ENCODE results near the gene SH2D3C. TPM values are rescaled to one million over a fixed set of nuclear protein-coding genes. Genes with fewer than 3 reads are reported as not detected.
A peak's percentile ranks its signal among the peaks of the same experiment; 100 is the strongest.

The SH2D3C gene
- total RNA-seq, 1 experiment from 2014 or later = not detected

DNA sequence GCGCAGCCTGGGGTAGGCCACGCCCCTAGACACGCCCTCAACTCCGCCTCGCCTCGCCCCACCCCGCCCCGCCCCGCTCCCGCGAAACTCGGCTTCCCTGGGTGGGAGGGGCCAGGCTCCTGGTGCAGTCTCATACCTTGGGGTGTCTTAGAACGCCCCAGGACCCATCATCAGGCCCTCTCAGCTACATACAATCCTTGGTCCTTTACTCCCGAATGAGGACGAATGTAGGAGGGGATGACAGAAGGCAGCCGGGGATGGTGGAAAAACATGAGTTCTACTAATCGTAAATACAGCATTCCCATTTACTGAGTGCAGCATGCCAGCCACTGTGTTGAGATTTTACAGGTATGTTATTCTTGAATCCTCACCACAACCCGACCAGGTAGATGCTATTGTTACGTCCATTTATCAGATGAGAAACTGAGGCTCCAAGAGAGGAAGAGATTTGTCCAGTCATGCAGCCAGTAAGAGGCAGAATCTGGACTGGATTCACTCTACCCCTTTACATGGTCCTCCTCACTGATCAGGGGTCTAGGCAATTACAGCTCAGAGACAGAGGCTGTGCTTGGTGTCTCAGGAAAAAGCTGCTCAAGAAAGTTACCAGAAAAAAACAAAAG lies 6.8 kb downstream of the SH2D3C start:
- peaks cover 7% of the 10 kb centered on the region for H3K4me1 ChIP-seq (replicated peaks)
- no peaks in the 10 kb centered on the region for H3K9me3 ChIP-seq (replicated peaks)
- no peaks in the 10 kb centered on the region for H3K36me3 ChIP-seq
- no peaks in the 10 kb centered on the region for H3K27me3 ChIP-seq (replicated peaks)
- no peak for DNase-seq (ENCODE audit: low read depth in 1 of 2, low spot score in 2 of 2)
- H3K4me3 ChIP-seq = peak overlapping the region; percentile 29
- H3K27ac ChIP-seq = no peak overlapping the region

DNA sequence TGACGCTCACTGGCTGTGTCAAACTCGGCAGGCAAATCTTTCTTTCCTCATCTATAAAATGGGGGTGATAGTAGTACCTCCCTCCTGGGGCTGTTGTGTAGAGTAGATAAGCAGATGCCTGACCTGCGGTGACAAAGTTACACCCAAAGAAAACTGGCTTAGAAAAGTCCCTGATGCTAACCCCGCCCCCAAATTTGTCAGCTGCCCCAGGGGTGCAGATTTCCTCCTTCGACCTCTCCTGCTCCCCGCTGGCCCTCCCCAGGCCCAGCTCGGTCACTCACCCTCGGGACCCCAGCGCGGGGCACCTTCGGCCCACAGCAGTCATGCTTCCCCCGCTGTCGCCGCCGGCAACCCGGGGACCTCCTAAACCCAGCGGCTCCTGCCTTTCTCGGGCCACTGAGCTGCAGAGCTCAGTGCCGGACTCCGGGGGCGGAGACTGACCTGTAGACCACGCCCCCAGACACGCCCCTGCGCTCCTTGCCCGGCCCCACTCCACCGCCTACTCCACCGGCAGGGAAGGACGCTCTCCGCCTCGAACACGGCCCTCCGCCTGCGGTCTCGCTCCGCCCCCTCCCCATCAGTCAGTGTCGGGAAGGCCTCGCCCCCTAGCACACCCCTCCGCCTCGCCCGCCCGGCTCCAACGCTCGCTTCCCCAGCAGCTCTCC lies 7.4 kb downstream of the SH2D3C start:
- no peaks in the 10 kb centered on the region for H3K9me3 ChIP-seq (replicated peaks)
- H3K4me3 ChIP-seq = peak overlapping the region; percentile 29
- H3K36me3 ChIP-seq = no peaks in the 10 kb centered on the region
- no peak overlapping the region for H3K27ac ChIP-seq
- H3K27me3 ChIP-seq (replicated peaks) = no peaks in the 10 kb centered on the region
- DNase-seq (ENCODE audit: low read depth in 1 of 2, low spot score in 2 of 2) = peak; percentile 91 to 98
- H3K4me1 ChIP-seq (replicated peaks) = peaks cover 7% of the 10 kb centered on the region

- Histone ChIP-seq H3K4me3 (no peak overlapping the region), H3K4me1 (replicated peaks) (peaks cover 7% of the 10 kb centered on the region), H3K9me3 (replicated peaks) (no peaks in the 10 kb centered on the region), H3K36me3 (no peaks in the 10 kb centered on the region), H3K27me3 (replicated peaks) (no peaks in the 10 kb centered on the region), H3K27ac (no peak overlapping the region)
- DNase-seq (ENCODE audit: low read depth in 1 of 2, low spot score in 2 of 2) = no peak
Observed at GRCh38 chr9:127770583-127770904, 7.9 kb downstream of the SH2D3C start.

DNA sequence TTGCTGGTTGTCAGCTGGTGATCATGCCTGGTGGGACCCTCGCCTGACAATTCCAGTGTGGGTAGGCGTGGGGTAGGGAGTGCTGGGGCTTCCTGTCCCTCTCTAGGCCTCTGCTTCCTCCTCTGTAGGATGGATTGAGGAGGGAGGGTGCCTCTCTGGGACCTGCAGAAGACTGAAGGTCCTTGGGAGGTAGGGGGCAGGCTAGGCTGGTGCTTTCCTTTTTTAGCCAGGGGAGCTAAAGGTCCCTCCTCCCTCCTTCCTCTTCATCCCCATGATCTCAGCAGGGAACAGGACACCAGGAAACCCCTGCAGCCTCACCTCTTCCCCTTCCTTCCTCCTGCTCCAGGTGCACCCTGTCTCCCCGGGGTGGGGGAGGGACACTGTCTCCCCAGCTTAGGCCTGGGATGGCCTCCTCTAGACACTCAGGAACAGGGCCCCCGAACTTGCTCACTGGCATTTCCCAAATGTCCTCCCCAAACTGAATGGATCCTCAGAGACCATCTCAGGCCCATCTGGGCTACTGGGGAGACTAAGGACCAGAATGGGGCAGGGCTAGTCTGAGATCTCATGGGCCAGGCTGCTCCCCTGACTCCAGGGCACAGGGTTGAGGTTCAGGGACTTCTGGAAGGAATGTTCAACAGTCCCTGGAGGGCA lies 8.4 kb downstream of the SH2D3C start:
- Histone ChIP-seq H3K27me3 (replicated peaks) (no peaks in the 10 kb centered on the region), H3K4me1 (replicated peaks) (peaks cover 7% of the 10 kb centered on the region), H3K9me3 (replicated peaks) (no peaks in the 10 kb centered on the region), H3K36me3 (no peaks in the 10 kb centered on the region), H3K4me3 (no peak overlapping the region), H3K27ac (no peak overlapping the region)
- DNase-seq (ENCODE audit: low read depth in 1 of 2, low spot score in 2 of 2) = no peak

- no peak overlapping the region for H3K4me3 ChIP-seq
- no peaks in the 10 kb centered on the region for H3K36me3 ChIP-seq
- no peak overlapping the region for H3K27ac ChIP-seq
- H3K4me1 ChIP-seq (replicated peaks) = peaks cover 7% of the 10 kb centered on the region
- H3K27me3 ChIP-seq (replicated peaks) = no peaks in the 10 kb centered on the region
- DNase-seq (ENCODE audit: low read depth in 1 of 2, low spot score in 2 of 2) = no peak
- no peaks in the 10 kb centered on the region for H3K9me3 ChIP-seq (replicated peaks)
Observed at GRCh38 chr9:127769101-127769500, 9.4 kb downstream of the SH2D3C start.

- DNase-seq (ENCODE audit: low read depth in 1 of 2, low spot score in 2 of 2) = no peak
- Histone ChIP-seq H3K27ac (no peak overlapping the region), H3K36me3 (no peaks in the 10 kb centered on the region), H3K9me3 (replicated peaks) (no peaks in the 10 kb centered on the region), H3K27me3 (replicated peaks) (no peaks in the 10 kb centered on the region), H3K4me3 (no peak overlapping the region), H3K4me1 (replicated peaks) (peaks cover 7% of the 10 kb centered on the region)
Observed at GRCh38 chr9:127768698-127769097, 9.8 kb downstream of the SH2D3C start.

DNA sequence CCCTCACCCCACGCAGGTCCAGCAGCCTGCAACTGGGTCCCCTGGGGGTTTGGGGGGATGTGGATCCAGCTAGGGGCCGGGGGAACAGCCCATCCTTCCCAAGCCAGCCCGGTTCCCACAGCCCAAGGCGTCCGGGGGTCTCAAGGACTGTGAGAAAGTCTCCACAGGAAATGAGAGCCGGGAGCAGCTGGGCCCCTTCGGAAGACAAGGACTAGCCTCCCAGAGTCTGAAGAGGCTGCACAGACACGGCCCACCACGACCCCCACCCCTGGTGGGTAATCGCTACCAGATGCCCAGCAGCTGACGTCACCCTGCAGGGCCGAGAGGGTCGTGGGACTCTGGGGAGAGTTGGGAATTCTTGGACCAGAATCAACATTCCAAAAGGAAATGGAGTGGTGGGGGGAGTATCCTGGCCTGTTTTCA lies 10.5 kb downstream of the SH2D3C start:
- no peaks in the 10 kb centered on the region for H3K27me3 ChIP-seq (replicated peaks)
- H3K4me3 ChIP-seq = no peak overlapping the region
- peaks cover 7% of the 10 kb centered on the region for H3K4me1 ChIP-seq (replicated peaks)
- H3K27ac ChIP-seq = no peak overlapping the region
- H3K36me3 ChIP-seq = no peaks in the 10 kb centered on the region
- DNase-seq (ENCODE audit: low read depth in 1 of 2, low spot score in 2 of 2) = no peak
- H3K9me3 ChIP-seq (replicated peaks) = no peaks in the 10 kb centered on the region

DNA sequence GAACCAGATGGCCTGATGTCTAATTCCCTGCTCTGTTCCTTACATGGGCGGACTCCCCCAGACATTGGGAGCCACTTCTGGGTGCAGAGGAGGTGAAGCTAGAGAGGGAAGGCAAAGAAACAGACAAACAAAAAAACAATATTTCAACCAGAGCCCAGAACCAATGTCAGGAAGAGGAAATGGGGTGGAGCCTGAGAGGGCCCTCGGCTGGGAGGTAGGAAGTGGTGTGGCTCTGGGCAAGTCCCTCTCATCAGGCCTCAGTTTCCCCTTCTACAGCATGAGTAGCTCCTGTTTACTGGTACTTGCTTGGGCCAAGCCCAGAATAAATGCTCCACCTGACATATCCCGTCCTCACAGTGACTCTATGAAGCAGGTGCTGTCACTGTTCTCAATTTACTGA lies 11.1 kb downstream of the SH2D3C start:
- peaks cover 7% of the 10 kb centered on the region for H3K4me1 ChIP-seq (replicated peaks)
- no peak overlapping the region for H3K4me3 ChIP-seq
- no peak overlapping the region for H3K27ac ChIP-seq
- H3K27me3 ChIP-seq (replicated peaks) = no peaks in the 10 kb centered on the region
- H3K36me3 ChIP-seq = no peaks in the 10 kb centered on the region
- no peak for DNase-seq (ENCODE audit: low read depth in 1 of 2, low spot score in 2 of 2)
- H3K9me3 ChIP-seq (replicated peaks) = no peaks in the 10 kb centered on the region

- Histone ChIP-seq H3K4me1 (replicated peaks) (no peaks in the 10 kb centered on the region), H3K36me3 (no peaks in the 10 kb centered on the region), H3K27me3 (replicated peaks) (no peaks in the 10 kb centered on the region), H3K9me3 (replicated peaks) (no peaks in the 10 kb centered on the region), H3K27ac (no peak overlapping the region), H3K4me3 (no peak overlapping the region)
- DNase-seq (ENCODE audit: low read depth in 1 of 2, low spot score in 2 of 2) = no peak
Observed at GRCh38 chr9:127765418-127765817, 13.0 kb downstream of the SH2D3C start.

- Histone ChIP-seq H3K9me3 (replicated peaks) (no peaks in the 10 kb centered on the region), H3K27ac (no peak overlapping the region), H3K36me3 (no peaks in the 10 kb centered on the region), H3K4me3 (no peak overlapping the region), H3K4me1 (replicated peaks) (no peaks in the 10 kb centered on the region), H3K27me3 (replicated peaks) (no peaks in the 10 kb centered on the region)
- DNase-seq (ENCODE audit: low read depth in 1 of 2, low spot score in 2 of 2) = no peak
Observed at GRCh38 chr9:127763918-127764384, 14.5 kb downstream of the SH2D3C start.

GRCh38 chr9:127762111-127762676 lies 16.3 kb downstream of the SH2D3C start:
- no peak overlapping the region for H3K27ac ChIP-seq
- no peaks in the 10 kb centered on the region for H3K27me3 ChIP-seq (replicated peaks)
- no peaks in the 10 kb centered on the region for H3K9me3 ChIP-seq (replicated peaks)
- no peaks in the 10 kb centered on the region for H3K36me3 ChIP-seq
- H3K4me3 ChIP-seq = no peak overlapping the region
- no peaks in the 10 kb centered on the region for H3K4me1 ChIP-seq (replicated peaks)
- no peak for DNase-seq (ENCODE audit: low read depth in 1 of 2, low spot score in 2 of 2)

DNA sequence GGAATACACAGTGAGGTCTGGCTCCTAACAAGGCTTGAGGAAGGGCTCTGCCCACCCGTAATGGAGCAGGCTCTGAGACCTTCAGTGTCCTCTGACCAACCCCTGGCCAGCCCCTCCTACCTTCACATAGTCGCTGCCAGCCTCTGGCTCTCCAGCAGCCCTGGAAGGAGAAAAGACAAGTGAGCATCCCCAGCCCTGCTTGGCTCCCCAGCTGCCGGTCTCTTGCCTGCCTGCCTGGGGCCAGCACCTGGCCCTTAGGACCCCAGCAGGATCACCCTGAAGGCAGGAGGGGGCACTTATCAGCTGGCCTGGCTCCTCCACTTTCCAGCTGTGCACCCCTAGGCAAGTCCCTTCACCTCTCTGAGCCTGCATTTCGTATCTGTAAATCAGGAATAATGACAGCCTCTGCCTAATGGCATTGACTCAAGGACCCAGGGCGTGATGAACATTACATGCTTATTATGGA lies 16.9 kb downstream of the SH2D3C start:
- Histone ChIP-seq H3K27ac (no peak overlapping the region), H3K4me3 (no peak overlapping the region), H3K9me3 (replicated peaks) (no peaks in the 10 kb centered on the region), H3K36me3 (no peaks in the 10 kb centered on the region), H3K27me3 (replicated peaks) (no peaks in the 10 kb centered on the region), H3K4me1 (replicated peaks) (no peaks in the 10 kb centered on the region)
- DNase-seq (ENCODE audit: low read depth in 1 of 2, low spot score in 2 of 2) = no peak

GRCh38 chr9:127761061-127761460 lies 17.4 kb downstream of the SH2D3C start:
- no peak for DNase-seq (ENCODE audit: low read depth in 1 of 2, low spot score in 2 of 2)
- Histone ChIP-seq H3K4me3 (no peak overlapping the region), H3K27ac (no peak overlapping the region), H3K27me3 (replicated peaks) (peaks cover 3% of the 10 kb centered on the region; the same call in 1 of the 2 replicates), H3K4me1 (replicated peaks) (no peaks in the 10 kb centered on the region), H3K36me3 (no peaks in the 10 kb centered on the region), H3K9me3 (replicated peaks) (no peaks in the 10 kb centered on the region)

DNA sequence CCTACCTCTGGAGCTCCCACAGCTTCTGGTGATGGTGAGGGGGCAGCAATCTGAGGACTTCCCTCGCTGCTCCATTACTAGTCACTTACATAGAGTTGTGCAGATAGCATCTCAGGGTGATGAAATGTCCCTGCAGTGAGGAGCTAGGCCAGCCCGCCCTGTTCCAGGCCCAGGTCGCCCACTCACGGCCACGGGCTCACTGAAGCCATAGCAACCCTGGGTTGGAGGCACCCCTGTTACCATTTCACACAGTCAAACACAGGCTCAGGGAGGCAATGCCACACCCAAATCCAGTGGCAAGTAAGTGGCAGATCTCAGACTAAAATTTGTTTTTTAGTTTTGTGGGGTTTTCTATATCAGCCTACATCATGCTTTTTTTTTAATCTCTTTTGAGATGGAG lies 19.6 kb downstream of the SH2D3C start:
- Histone ChIP-seq H3K36me3 (no peaks in the 10 kb centered on the region), H3K27ac (no peak overlapping the region), H3K9me3 (replicated peaks) (no peaks in the 10 kb centered on the region), H3K27me3 (replicated peaks) (peaks cover 22% of the 10 kb centered on the region), H3K4me1 (replicated peaks) (peaks cover 8% of the 10 kb centered on the region; the same call in 1 of the 2 replicates), H3K4me3 (no peak overlapping the region)
- DNase-seq (ENCODE audit: low read depth in 1 of 2, low spot score in 2 of 2) = no peak
